Measurements from ENCODE around the gene C10orf71. TPM values are rescaled to one million over a fixed set of nuclear protein-coding genes. Genes with fewer than 3 reads are reported as not detected.

Gene C10orf71
- total RNA-seq, 1 donor from 2014 or later, result not detected

- no peak for DNase-seq (ENCODE audit: extremely low read depth, low read depth, low spot score)
Observed at GRCh38 chr10:49290131-49290530, 8.8 kb upstream of the C10orf71 start.

- DNase-seq (ENCODE audit: extremely low read depth, low read depth, low spot score), result no peak
Observed at GRCh38 chr10:49290607-49291006, 8.4 kb upstream of the C10orf71 start.

- DNase-seq (ENCODE audit: extremely low read depth, low read depth, low spot score), result no peak
Observed at GRCh38 chr10:49292565-49293207, 6.3 kb upstream of the C10orf71 start.

GRCh38 chr10:49293208-49293603 is 5.8 kb upstream of the C10orf71 start:
- DNase-seq (ENCODE audit: extremely low read depth, low read depth, low spot score), result no peak

GRCh38 chr10:49294731-49295130 is 4.2 kb upstream of the C10orf71 start:
- DNase-seq (ENCODE audit: extremely low read depth, low read depth, low spot score), result no peak

- no peak for DNase-seq (ENCODE audit: extremely low read depth, low read depth, low spot score)
Observed at GRCh38 chr10:49295297-49295696, 3.7 kb upstream of the C10orf71 start.

GRCh38 chr10:49296382-49296781 is 2.6 kb upstream of the C10orf71 start:
- no peak for DNase-seq (ENCODE audit: extremely low read depth, low read depth, low spot score)

GRCh38 chr10:49296836-49297235 is 2.1 kb upstream of the C10orf71 start:
- DNase-seq (ENCODE audit: extremely low read depth, low read depth, low spot score), result no peak

- no peak for DNase-seq (ENCODE audit: extremely low read depth, low read depth, low spot score)
Observed at GRCh38 chr10:49297818-49298670, 926 bp upstream of the C10orf71 start.

GRCh38 chr10:49298671-49298982 is 343 bp upstream of the C10orf71 start:
- DNase-seq (ENCODE audit: extremely low read depth, low read depth, low spot score), result no peak

- no peak for DNase-seq (ENCODE audit: extremely low read depth, low read depth, low spot score)
Observed at GRCh38 chr10:49299816-49300139, 808 bp downstream of the C10orf71 start.

GRCh38 chr10:49300140-49300974 is 1.4 kb downstream of the C10orf71 start:
- no peak for DNase-seq (ENCODE audit: extremely low read depth, low read depth, low spot score)

GRCh38 chr10:49301302-49301701 is 2.3 kb downstream of the C10orf71 start:
- DNase-seq (ENCODE audit: extremely low read depth, low read depth, low spot score), result no peak

GRCh38 chr10:49302088-49302487 is 3.1 kb downstream of the C10orf71 start:
- DNase-seq (ENCODE audit: extremely low read depth, low read depth, low spot score), result no peak

GRCh38 chr10:49303711-49304110 is 4.7 kb downstream of the C10orf71 start:
- no peak for DNase-seq (ENCODE audit: extremely low read depth, low read depth, low spot score)

GRCh38 chr10:49304137-49304536 is 5.2 kb downstream of the C10orf71 start:
- no peak for DNase-seq (ENCODE audit: extremely low read depth, low read depth, low spot score)

GRCh38 chr10:49307921-49308320 is 9.0 kb downstream of the C10orf71 start:
- no peak for DNase-seq (ENCODE audit: extremely low read depth, low read depth, low spot score)

GRCh38 chr10:49308881-49309280 is 9.9 kb downstream of the C10orf71 start:
- DNase-seq (ENCODE audit: extremely low read depth, low read depth, low spot score), result no peak

GRCh38 chr10:49309691-49310411 is 10.9 kb downstream of the C10orf71 start:
- DNase-seq (ENCODE audit: extremely low read depth, low read depth, low spot score), result no peak

- DNase-seq (ENCODE audit: extremely low read depth, low read depth, low spot score), result no peak
Observed at GRCh38 chr10:49310460-49310859, 11.5 kb downstream of the C10orf71 start.
